Measurements from ENCODE around the gene AKT1S1.

The AKT1S1 gene

GRCh38 chr19:49857061-49857837 lies 19.9 kb downstream of the AKT1S1 start:
- H3K27ac ChIP-seq = no peak overlapping the region
- DNase-seq (ENCODE audit: low read depth, low spot score) = no peak

GRCh38 chr19:49856574-49857021 lies 20.6 kb downstream of the AKT1S1 start:
- DNase-seq (ENCODE audit: low read depth, low spot score) = no peak
- no peak overlapping the region for H3K27ac ChIP-seq

- DNase-seq (ENCODE audit: low read depth, low spot score) = no peak
- no peak overlapping the region for H3K27ac ChIP-seq
Observed at GRCh38 chr19:49855676-49856573, 21.2 kb downstream of the AKT1S1 start.

- DNase-seq (ENCODE audit: low read depth, low spot score) = no peak
Observed at GRCh38 chr19:49855277-49855675, 21.9 kb downstream of the AKT1S1 start.

GRCh38 chr19:49854378-49855263 lies 22.5 kb downstream of the AKT1S1 start:
- no peak for DNase-seq (ENCODE audit: low read depth, low spot score)
- H3K27ac ChIP-seq = no peak overlapping the region

More at GRCh38 chr19:49855277-49855675, 21.9 kb downstream of the AKT1S1 start:
- no peak overlapping the region for H3K27ac ChIP-seq

- DNase-seq (ENCODE audit: low read depth, low spot score) = no peak
- no peak overlapping the region for H3K27ac ChIP-seq
Observed at GRCh38 chr19:49853852-49854377, 23.2 kb downstream of the AKT1S1 start.

GRCh38 chr19:49852631-49853126 lies 24.5 kb downstream of the AKT1S1 start:
- H3K27ac ChIP-seq = no peak overlapping the region
- DNase-seq (ENCODE audit: low read depth, low spot score) = no peak

- H3K27ac ChIP-seq = peak overlapping the region; percentile 89
- DNase-seq (ENCODE audit: low read depth, low spot score) = no peak
Observed at GRCh38 chr19:49851456-49852259, 25.5 kb downstream of the AKT1S1 start.

GRCh38 chr19:49850487-49851342 lies 26.4 kb downstream of the AKT1S1 start, which contains the start of gene PTOV1:
PTOV1 (plus strand) TSS chr19:49851159.
- H3K27ac ChIP-seq = peak within 1 kb of the TSS; percentile 89
- DNase-seq (ENCODE audit: low read depth, low spot score) = peak; percentile 39

- no peak for DNase-seq (ENCODE audit: low read depth, low spot score)
- H3K27ac ChIP-seq = peak overlapping the region; percentile 89
Observed at GRCh38 chr19:49850221-49850486, 27.0 kb downstream of the AKT1S1 start.

- H3K27ac ChIP-seq = no peak overlapping the region
- no peak for DNase-seq (ENCODE audit: low read depth, low spot score)
Observed at GRCh38 chr19:49849433-49850220, 27.5 kb downstream of the AKT1S1 start.

- DNase-seq (ENCODE audit: low read depth, low spot score) = no peak
- no peak overlapping the region for H3K27ac ChIP-seq
Observed at GRCh38 chr19:49848938-49849337, 28.2 kb downstream of the AKT1S1 start.

- H3K27ac ChIP-seq = no peak overlapping the region
- DNase-seq (ENCODE audit: low read depth, low spot score) = peak; percentile 44
Observed at GRCh38 chr19:49847731-49848696, 29.1 kb downstream of the AKT1S1 start.

GRCh38 chr19:49846408-49846807 lies 30.7 kb downstream of the AKT1S1 start:
- no peak overlapping the region for H3K27ac ChIP-seq
- no peak for DNase-seq (ENCODE audit: low read depth, low spot score)

GRCh38 chr19:49845414-49845813 lies 31.7 kb downstream of the AKT1S1 start:
- DNase-seq (ENCODE audit: low read depth, low spot score) = no peak
- no peak overlapping the region for H3K27ac ChIP-seq
